Measurements from ENCODE around the gene PIAS2.
"Not testable (repeated sequence)": the region's sequence is repeated elsewhere in the genome, so short reads cannot be mapped to it uniquely, and the experiment has no call there.

The PIAS2 gene

DNA sequence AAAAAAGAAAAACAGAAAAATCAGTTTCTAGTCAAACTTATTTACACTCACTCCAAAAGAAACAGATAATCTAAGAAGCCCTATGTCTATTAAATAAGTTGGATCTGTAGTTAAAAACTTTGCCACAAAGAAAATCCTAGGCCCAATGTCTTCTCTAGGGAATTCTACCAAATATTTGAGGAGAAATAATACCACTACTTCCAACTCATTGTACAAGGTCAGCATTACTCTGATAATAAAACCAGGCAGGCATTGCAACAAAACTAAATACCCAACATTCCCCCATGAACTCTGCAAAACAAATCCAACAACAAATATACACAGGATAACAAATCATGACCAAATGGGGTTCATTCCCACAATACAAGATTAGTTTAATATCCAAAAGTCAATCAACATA is 86.7 kb downstream of the PIAS2 start:
- no peak for DNase-seq

- DNase-seq = peak in 1 of 2 experiments; percentile 6
These were observed 87.4 kb downstream of the PIAS2 start for GRCh38 chr18:46829947-46830346.

DNA sequence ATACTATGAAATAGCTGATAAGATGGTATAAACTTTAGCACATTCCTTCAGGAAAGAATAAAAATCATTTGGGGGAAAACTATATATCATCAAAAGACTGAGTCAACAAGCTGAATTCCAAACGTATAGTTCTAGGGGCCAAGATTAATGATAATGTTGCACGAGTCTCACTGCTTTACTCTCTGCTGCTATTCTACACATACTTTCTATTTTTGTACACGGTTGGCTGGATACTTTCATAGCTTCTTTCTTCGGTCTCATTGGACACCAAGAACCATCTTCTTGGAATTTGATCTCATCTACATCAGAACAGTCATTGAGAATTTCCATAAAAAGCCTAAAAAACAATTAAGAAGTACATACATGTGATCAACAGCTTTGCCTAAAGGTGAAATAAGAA is 87.8 kb downstream of the PIAS2 start:
- DNase-seq = no peak

GRCh38 chr18:46821856-46822711 is 95.2 kb downstream of the PIAS2 start:
- no peak for DNase-seq

DNA sequence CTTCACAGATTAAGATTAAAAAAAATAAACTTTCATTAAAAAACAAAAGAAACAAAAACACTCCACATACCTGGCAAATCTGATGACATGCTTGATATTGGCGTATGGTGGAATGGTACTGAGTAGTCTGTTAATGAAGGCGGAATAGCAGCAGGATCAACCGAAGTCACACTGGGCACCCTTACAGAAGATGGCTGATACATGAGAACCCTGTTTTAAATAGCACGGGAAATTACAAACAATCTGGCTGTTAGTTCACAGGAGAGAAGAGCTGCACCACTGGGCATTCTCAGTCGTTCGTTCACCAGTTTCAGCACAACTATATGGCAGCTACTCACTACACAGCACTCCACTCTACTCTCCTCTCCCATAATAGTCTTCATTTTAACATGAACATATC is 96.4 kb downstream of the PIAS2 start:
- no peak for DNase-seq

DNA sequence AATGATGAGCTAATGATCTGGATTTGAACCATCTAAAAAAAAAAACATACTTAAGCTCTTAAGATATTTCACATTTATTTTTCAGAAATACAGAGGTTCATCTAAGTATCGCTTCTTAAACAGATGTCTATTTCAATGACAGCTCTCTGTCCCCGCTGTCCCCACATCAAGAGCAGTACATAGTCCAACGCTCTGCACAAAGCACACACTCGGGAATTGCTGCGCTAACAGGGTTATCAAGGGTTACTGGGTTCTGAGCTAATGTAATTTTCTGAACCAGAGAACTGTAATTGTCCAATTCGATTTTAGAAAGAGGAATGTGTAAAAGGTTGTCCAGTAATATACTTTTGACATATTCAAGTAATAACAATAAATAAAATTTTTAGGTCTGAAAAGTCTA is 101.6 kb downstream of the PIAS2 start:
- DNase-seq = no peak

DNA sequence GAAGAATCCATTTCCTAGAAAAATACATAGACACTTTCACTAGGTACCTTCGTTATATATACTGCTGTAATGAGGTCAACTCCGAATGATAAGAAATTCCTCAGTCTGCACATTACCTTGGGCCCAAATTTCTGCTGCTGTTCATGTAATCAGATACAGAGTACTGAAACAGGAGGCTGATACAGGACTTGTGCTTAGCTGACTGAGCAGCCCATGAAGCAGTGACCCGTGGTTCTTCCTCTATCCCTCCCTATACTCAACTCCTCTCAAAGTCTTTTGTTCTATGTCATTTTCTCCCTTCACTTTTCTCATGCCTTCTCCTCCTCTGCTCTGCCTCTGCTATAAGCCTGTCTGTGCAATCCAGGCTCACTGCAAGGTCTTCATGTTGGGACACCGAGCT is 102.9 kb downstream of the PIAS2 start:
- DNase-seq = no peak

- no peak for DNase-seq
These were observed 105.0 kb downstream of the PIAS2 start for GRCh38 chr18:46812311-46812710.

DNA sequence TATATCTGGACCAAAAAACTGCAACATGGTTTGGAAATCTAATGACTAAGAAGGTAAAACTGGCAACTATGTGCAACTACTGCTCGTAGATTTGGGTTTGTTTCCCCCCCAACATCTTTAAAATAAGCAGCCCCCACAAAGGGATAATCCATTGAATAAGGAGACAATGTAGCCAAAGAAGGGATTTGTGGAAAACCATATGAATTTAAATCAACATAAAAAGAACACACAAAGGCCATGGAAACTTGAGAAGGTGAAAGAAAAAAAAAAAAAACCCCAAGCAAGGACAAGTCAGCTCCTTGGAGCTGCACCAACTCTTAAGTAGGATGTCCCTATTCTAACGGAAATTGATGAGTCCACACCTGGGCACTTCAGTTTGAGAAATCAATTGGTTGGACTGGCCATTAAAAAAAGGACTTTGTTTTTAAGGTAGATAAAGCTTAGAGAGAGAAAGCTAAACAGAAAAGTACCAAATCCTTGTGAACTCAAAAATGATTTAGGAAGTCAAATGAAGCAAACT is 106.8 kb downstream of the PIAS2 start:
- DNase-seq = no peak

DNA sequence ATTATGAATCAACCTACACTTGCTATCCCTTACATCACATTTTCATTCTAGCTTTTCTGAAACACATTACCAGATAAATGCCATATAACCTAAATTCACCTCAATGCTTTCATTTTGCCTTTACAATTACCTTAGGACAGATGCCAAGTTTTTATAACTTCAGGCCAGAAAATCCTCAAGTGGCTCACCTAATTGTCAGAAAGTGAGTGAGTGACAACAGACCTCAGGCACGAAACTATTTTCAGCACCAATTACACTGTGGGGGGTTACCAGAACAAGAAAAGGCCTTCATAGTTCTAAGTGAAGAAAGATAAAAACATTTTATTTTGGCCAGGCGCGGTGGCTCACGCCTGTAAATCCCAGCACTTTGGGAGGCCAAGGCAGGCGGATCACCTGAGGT is 108.2 kb downstream of the PIAS2 start:
- peak in 1 of 2 experiments; percentile 42 for DNase-seq

DNA sequence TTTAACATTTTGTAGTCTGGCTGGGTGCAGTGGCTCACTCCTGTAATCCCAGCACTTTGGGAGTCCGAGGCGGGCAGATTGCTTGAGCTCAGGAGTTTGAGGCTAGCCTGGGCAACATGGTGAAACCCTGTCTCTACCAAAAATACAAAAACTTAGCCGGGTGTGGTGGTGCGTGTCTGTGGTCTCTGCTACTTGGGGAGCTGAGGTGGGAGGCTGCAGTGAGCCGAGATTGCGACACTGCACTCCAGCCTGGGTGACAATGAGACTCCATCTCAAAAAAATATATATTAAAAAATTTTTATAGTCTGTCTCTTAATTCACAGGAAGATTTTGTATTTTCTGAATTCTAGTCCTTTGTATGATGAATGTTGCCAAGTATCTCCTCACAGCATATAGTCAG is 121.4 kb downstream of the PIAS2 start:
- DNase-seq = not testable (repeated sequence)

GRCh38 chr18:46794607-46795006 is 122.7 kb downstream of the PIAS2 start:
- no peak for DNase-seq

GRCh38 chr18:46793565-46793964 is 123.7 kb downstream of the PIAS2 start:
- DNase-seq = no peak

- DNase-seq = no peak
These were observed 128.2 kb downstream of the PIAS2 start for GRCh38 chr18:46789088-46789487.

- DNase-seq = no peak
These were observed 129.6 kb downstream of the PIAS2 start for GRCh38 chr18:46787674-46788073.

- no peak for DNase-seq
These were observed 144.9 kb downstream of the PIAS2 start for GRCh38 chr18:46772357-46772756.

DNA sequence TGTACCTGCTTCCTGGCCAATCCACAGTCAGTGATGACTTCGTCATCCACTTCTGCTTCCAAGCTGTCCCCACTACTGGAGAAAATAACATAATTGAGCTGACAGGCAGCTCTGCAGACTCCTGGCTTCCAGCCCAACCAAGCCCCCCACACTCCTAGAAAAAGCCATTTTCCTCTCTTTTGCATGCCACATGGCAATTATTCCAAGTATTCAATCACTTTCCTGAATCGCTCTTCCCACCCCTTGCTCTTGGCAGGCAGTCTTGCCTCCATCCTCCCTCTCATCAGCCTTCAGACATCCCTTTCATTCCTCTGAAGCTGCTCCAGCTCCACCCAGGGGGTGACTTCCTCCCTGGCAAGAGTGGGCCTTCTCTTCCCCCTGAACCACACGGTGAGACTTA is 146.2 kb downstream of the PIAS2 start:
- peak; percentile 67 to 84 for DNase-seq

DNA sequence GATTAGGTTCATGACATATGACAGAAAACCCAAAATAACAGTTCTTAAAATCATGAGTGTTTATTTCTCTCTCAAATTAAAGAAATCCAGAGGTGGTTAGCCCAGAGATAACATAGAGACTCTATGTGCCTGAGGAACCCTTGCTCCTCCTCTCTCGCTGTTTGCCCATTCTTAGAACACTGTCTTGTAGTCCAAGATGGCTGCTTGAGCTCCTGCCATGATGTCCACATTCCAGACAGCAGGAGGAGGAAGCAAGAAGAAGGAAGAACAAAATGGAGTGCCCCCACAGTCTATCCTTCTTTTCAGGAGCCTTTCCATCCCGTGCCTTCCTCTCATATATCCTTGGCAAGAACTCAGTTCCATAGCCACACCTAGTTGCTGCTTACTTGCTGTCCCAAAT is 146.6 kb downstream of the PIAS2 start:
- no peak for DNase-seq

DNA sequence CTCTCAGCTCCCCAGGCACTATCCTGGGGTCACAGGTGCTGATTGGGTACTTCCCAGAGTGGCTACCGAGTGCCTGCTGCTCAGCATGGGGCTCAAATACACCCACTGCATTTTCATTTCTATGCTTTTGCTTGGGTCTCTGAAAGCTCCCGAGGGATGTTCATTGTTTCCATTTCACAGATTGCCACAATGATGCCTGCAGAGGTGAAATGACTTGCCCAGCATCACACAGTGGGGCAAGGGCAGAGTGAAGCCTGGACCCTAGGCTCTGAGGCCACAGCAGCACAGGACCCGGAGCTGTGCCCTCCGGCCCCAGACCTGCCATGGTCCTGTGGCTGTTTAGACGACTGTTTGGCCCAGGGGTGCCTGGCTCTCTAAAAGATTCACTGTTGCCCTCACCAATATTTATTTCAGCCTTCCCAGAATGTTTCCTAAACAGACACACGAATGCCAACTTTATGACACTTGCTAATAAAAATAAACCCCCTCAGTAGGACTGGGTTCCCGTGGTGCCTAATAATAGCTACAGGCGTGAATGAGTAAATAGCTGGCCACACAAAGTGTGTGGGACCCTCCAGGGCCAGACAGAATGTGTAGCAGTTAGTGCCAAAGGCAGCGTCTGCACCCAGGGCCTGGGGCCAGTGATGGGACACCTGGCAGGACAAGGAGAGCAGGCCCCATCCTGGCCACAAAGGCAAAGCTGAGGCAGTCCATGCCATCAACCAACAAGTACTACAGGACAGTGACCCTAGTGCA is 149.0 kb downstream of the PIAS2 start:
- DNase-seq = no peak

DNA sequence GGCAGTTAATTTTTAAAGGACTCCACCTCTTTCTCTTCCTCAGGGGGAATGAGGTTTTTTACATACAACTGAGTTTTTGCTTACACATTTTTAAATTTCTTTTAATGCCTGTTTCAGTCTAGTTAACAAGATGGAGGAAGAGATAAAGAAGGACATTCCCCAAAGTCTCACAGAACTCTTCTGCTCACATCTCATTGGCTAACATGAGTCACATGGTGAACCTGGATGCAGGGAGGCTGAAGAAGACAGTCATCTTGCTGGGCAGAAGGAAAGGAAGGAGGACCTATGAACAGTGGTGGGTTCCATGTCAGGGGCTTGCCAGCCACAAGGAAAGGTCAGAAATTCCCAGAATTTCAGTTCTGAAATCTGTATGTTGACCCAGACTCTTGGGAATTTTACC is 150.1 kb downstream of the PIAS2 start:
- no peak for DNase-seq

DNA sequence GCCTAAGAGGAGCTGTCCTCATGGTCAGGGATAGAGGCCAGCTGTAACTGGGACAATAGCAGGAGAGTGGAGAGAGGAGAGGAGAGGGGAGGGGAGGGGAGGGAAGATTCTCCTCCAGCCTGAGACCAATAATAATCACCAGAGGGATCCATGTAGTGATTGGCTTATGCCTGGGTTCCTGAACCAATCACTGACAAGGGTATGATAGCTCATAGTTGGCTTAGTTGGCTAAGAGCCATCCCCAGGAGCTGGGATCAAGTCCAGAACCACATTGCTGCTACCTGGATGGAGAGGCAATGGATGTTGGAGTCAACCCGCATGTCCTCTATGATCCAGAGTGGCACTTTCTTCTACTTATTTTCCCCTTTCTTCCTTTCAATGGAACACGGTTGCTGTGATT is 152.7 kb downstream of the PIAS2 start:
- peak; percentile 20 to 42 for DNase-seq

DNA sequence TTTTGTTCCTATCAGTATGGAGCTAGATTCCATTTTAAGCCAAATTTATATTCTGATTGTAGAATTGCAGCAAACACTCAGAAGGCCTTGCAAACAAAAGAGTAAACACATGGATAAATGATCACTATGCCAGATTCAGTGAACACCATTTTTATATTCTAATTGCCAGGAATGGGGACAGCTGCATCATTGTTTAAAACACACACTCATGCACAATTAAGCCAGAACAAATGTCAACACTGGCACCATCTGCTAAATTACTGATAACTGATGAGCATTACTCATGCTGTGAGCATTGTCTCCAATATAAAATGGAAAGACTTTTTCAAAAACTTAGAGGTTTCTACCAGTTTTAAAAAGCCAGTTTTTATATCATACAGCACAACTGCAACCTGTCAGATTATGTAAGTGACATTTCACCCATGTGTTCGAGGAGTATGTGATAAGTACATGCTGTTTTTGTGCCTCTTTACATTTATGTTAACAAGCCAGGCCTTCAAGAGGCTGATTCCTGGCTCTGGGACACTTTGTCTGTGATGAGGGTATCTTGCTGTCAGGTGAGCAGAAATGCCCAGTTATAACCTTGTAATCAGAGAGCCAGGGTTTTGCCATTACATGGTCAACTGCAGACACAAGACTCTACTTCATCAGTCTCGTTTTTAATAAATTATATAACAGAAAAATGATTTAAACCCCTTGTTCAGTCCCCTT is 156.1 kb downstream of the PIAS2 start:
- DNase-seq = peak; percentile 76 to 96

DNA sequence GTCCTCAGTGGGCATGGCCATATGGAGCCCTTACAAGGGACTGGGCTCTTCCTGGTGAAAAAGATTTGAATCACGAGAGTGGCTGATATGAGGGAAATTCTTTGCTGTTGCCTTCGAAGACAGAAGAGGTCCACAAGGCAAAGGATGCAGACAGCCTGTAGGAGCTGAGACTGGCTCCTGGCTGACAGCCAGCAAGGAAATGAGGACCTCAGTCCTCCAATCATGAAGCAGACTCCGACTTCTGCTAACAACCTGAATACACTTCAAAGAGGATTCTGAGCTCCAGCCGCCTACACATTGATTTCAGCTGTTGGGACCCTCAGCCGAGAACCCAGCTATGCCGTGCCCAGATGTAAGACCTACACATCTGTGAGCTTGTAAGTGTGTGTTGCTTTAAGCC is 157.4 kb downstream of the PIAS2 start:
- peak; percentile 56 to 81 for DNase-seq
